Mesendoderm (in vitro differentiated cells): ENCODE measurements around the gene MAGIX.

Source experiments
- DNase-seq: peaks from one replicate; pipeline ENCODE4 v3.0.0; 2013
- H2AK5ac ChIP-seq: 2 replicates; pipeline ENCODE4 v1.6.1; 2013; ENCODE audit warnings: low read length, inconsistent platforms
- H2BK120ac ChIP-seq: 2 replicates; pipeline ENCODE4 v1.6.1; 2013; ENCODE audit warnings: low read depth, mild to moderate bottlenecking, low read length, moderate library complexity, mixed read lengths
- H2BK15ac ChIP-seq: replicated peaks from 2 replicates; pipeline ENCODE4 v1.6.1; 2013; ENCODE audit warnings: low read depth, mild to moderate bottlenecking, moderate library complexity
- H2BK5ac ChIP-seq: 2 replicates; pipeline ENCODE4 v1.6.1; 2013; ENCODE audit warnings: low read length, inconsistent platforms
- H3K18ac ChIP-seq: 2 replicates; pipeline ENCODE4 v1.6.1; 2013; ENCODE audit warnings: mild to moderate bottlenecking, low read length, mixed read lengths
- H3K23ac ChIP-seq: one replicate; pipeline ENCODE4 v1.6.1; 2013; ENCODE audit warnings: low read length
- H3K27ac ChIP-seq: 2 replicates; pipeline ENCODE4 v1.5.1; 2013; ENCODE audit warnings: low read depth, mild to moderate bottlenecking, inconsistent platforms, low read length, moderate library complexity
- H3K27me3 ChIP-seq: 2 replicates; pipeline ENCODE4 v1.6.1; 2013; ENCODE audit warnings: low read length, control low read depth, mild to moderate bottlenecking, inconsistent platforms; ENCODE audit not compliant: insufficient read depth, poor library complexity
- H3K36me3 ChIP-seq: 2 replicates; pipeline ENCODE4 v1.6.1; 2013; ENCODE audit warnings: low read length, inconsistent platforms; ENCODE audit not compliant: control insufficient read depth, insufficient read depth
- H3K4ac ChIP-seq: one replicate; pipeline ENCODE4 v1.6.1; 2013; ENCODE audit warnings: low read depth, mild to moderate bottlenecking, low read length, moderate library complexity
- H3K4me1 ChIP-seq: 2 replicates; pipeline ENCODE4 v1.6.1; 2013; ENCODE audit warnings: low read depth, low read length, inconsistent platforms; ENCODE audit not compliant: control insufficient read depth
- H3K4me2 ChIP-seq: 2 replicates; pipeline ENCODE4 v1.6.1; 2013; ENCODE audit warnings: low read length
- H3K4me3 ChIP-seq: 2 replicates; pipeline ENCODE4 v1.5.1; 2013; ENCODE audit warnings: mild to moderate bottlenecking, low read length
- H3K56ac ChIP-seq: one replicate; pipeline ENCODE4 v1.6.1; 2013; ENCODE audit warnings: low read length
- H3K79me1 ChIP-seq: 2 replicates; pipeline ENCODE4 v1.6.1; 2013; ENCODE audit warnings: low read length, inconsistent platforms
- H3K79me2 ChIP-seq: 2 replicates; pipeline ENCODE4 v1.6.1; 2013; ENCODE audit warnings: mild to moderate bottlenecking, low read length; ENCODE audit not compliant: control insufficient read depth, insufficient read depth
- H3K9ac ChIP-seq: 2 replicates; pipeline ENCODE4 v1.6.1; 2013; ENCODE audit warnings: low read length, inconsistent platforms
- H4K5ac ChIP-seq: one replicate; pipeline ENCODE4 v1.6.1; 2013; ENCODE audit warnings: low read length
- H4K8ac ChIP-seq: one replicate; pipeline ENCODE4 v1.6.1; 2013; ENCODE audit warnings: low read depth, mild to moderate bottlenecking, control low read depth, low read length, moderate library complexity
- WGBS: extraction: QIAGEN DNeasy Blood & Tissue Kit; methylation state at CpG from one replicate; pipeline ENCODE4 v1.1.7; 2013; ENCODE audit warnings: low lambda C conversion rate, missing lambda C conversion rate; ENCODE audit not compliant: insufficient coverage; ENCODE audit errors: extremely low coverage; 5-methylcytosine and 5-hydroxymethylcytosine counted together

Gene MAGIX

GRCh38 chrX:49153467-49153866 lies 9.1 kb upstream of the MAGIX start:
- Histone ChIP-seq H3K79me1 (no peaks in the 10 kb centered on the region), H4K5ac (no peak overlapping the region), H3K4me2 (no peak overlapping the region), H3K27me3 (no peaks in the 10 kb centered on the region), H3K79me2 (no peaks in the 10 kb centered on the region), H2BK15ac (no peak overlapping the region), H3K4me1 (no peaks in the 10 kb centered on the region), H3K4me3 (no peak overlapping the region), H3K36me3 (no peaks in the 10 kb centered on the region), H2BK5ac (no peak overlapping the region), H3K27ac (no peak overlapping the region), H3K56ac (no peak overlapping the region), H3K9ac (no peak overlapping the region), H4K8ac (no peak overlapping the region), H3K4ac (no peak overlapping the region), H3K18ac (no peak overlapping the region), H2AK5ac (no peak overlapping the region), H2BK120ac (no peak overlapping the region), H3K23ac (no peak overlapping the region)
- no peak for DNase-seq
- WGBS, result no CpG with 5 or more reads among the region's 1 CpG

DNA sequence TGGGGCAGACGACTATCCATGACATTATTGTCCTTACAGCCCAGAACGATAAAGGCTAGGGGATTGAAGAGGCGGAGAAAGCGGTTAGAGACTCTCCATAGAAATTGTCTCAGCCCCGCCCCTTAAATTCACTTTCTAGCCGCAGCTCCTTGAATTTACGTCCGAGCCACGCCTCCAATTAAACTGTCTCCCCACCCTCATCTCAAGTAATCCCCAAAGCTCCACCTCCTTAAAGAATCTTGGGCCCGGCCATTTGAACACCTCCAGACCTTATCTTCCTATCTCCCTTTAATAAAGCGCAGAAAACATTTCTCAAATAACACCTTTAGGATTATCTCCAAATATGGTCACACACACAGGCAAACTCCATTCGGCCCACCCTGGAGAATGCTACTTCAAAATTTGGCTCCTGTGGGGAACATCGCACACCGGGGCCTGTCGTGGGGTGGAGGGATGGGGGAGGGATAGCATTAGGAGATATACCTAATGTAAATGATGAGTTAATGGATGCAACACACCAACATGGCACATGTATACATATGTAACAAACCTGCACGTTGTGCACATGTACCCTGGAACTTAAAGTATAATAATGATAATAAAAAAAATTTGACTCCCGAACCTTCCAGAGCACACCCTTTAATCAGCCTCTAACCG lies 7.2 kb upstream of the MAGIX start:
- Histone ChIP-seq H3K79me2 (no peaks in the 10 kb centered on the region), H2BK15ac (no peak overlapping the region), H2AK5ac (no peak overlapping the region), H3K23ac (no peak overlapping the region), H3K4me1 (no peaks in the 10 kb centered on the region), H3K9ac (peak overlapping the region; percentile 54), H3K4me2 (peak overlapping the region; percentile 34), H2BK120ac (no peak overlapping the region), H3K18ac (no peak overlapping the region), H3K36me3 (no peaks in the 10 kb centered on the region), H3K56ac (peak overlapping the region; percentile 60), H3K27me3 (no peaks in the 10 kb centered on the region), H3K4ac (no peak overlapping the region), H2BK5ac (no peak overlapping the region), H4K8ac (no peak overlapping the region), H3K79me1 (no peaks in the 10 kb centered on the region), H3K27ac (no peak overlapping the region), H4K5ac (no peak overlapping the region), H3K4me3 (no peak overlapping the region)
- peak; percentile 87 for DNase-seq
- WGBS, result no CpG with 5 or more reads among the region's 18 CpGs

DNA sequence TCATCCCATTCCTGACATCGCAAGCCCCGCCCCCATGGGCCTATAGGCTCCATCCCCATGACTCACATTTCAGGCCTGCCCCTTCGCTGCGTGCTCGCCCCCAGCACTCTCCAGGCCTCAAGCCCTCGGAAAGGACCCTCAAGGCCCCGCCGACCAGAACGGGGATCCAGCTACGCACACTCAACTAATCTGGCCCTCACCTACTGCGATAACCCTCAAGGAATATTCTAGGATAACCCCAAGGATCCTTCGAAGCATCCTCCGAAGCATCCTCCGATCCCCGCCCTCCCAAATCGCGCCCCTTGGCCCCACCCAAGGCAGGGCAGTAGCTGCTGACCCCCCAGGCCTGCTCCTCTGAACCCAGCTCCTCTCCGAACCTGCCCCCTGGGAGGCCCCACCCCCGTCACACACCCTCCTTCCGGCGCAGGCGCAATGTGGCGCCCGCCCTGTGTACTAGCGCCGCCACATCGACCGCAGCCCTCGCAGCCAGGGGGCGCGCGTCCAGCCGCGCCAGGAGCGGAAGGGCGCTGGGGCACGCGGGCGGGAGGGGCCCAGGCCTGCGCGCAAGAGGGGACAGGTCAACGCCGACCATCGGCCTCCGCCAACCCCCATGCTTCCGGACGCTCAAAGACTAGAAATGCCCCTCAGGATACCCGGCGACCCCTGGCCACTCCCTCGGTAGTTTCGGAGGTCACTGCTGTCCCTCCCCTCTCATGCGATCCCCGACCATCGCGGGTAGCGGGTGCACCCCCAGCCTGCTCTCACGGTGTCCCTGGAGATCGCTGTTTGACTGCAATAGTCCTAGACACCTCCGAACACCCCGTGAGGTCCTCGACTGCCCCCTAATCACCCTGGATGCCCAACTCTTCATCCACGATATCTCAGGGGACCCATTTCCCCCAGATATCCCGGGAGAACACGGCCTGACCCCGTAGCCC lies 6.4 kb upstream of the MAGIX start:
- DNase-seq, result peak; percentile 94
- Histone ChIP-seq H3K56ac (peak overlapping the region; percentile 82), H3K36me3 (no peaks in the 10 kb centered on the region), H3K4me3 (no peak overlapping the region), H4K5ac (no peak overlapping the region), H3K79me1 (no peaks in the 10 kb centered on the region), H3K4me2 (peak overlapping the region; percentile 27), H3K27ac (peak overlapping the region; percentile 88), H2BK5ac (no peak overlapping the region), H2BK15ac (no peak overlapping the region), H4K8ac (no peak overlapping the region), H3K23ac (no peak overlapping the region), H3K4me1 (no peaks in the 10 kb centered on the region), H3K9ac (peak overlapping the region; percentile 73), H3K79me2 (no peaks in the 10 kb centered on the region), H2BK120ac (no peak overlapping the region), H2AK5ac (no peak overlapping the region), H3K27me3 (no peaks in the 10 kb centered on the region), H3K18ac (peak overlapping the region; percentile 60), H3K4ac (peak overlapping the region; percentile 70)
- WGBS, result no CpG with 5 or more reads among the region's 65 CpGs

- no peak overlapping the region for H3K27ac ChIP-seq
- H3K4ac ChIP-seq, result no peak overlapping the region
- no peaks in the 10 kb centered on the region for H3K36me3 ChIP-seq
- WGBS, result no CpG with 5 or more reads among the region's 25 CpGs
- H4K5ac ChIP-seq, result no peak overlapping the region
- no peak overlapping the region for H3K4me2 ChIP-seq
- H2BK5ac ChIP-seq, result no peak overlapping the region
- H2BK15ac ChIP-seq, result no peak overlapping the region
- H3K56ac ChIP-seq, result peak overlapping the region; percentile 15
- no peak overlapping the region for H3K23ac ChIP-seq
- no peak overlapping the region for H2AK5ac ChIP-seq
- H3K79me1 ChIP-seq, result no peaks in the 10 kb centered on the region
- H4K8ac ChIP-seq, result no peak overlapping the region
- no peak overlapping the region for H3K9ac ChIP-seq
- no peaks in the 10 kb centered on the region for H3K27me3 ChIP-seq
- no peak overlapping the region for H3K4me3 ChIP-seq
- DNase-seq, result no peak
- no peaks in the 10 kb centered on the region for H3K79me2 ChIP-seq
- H3K4me1 ChIP-seq, result no peaks in the 10 kb centered on the region
- no peak overlapping the region for H2BK120ac ChIP-seq
- H3K18ac ChIP-seq, result no peak overlapping the region
Measured at GRCh38 chrX:49157194-49157593, 5.4 kb upstream of the MAGIX start.

- H3K23ac ChIP-seq, result no peak overlapping the region
- H3K4me1 ChIP-seq, result no peaks in the 10 kb centered on the region
- no peak overlapping the region for H4K5ac ChIP-seq
- no peak overlapping the region for H2AK5ac ChIP-seq
- no peak for DNase-seq
- H2BK5ac ChIP-seq, result no peak overlapping the region
- WGBS, result no CpG with 5 or more reads among the region's 2 CpGs
- H3K79me2 ChIP-seq, result no peaks in the 10 kb centered on the region
- H3K4me3 ChIP-seq, result no peak overlapping the region
- no peak overlapping the region for H2BK120ac ChIP-seq
- no peaks in the 10 kb centered on the region for H3K79me1 ChIP-seq
- no peak overlapping the region for H3K9ac ChIP-seq
- H2BK15ac ChIP-seq, result no peak overlapping the region
- H4K8ac ChIP-seq, result no peak overlapping the region
- H3K18ac ChIP-seq, result no peak overlapping the region
- no peak overlapping the region for H3K4ac ChIP-seq
- no peaks in the 10 kb centered on the region for H3K36me3 ChIP-seq
- no peak overlapping the region for H3K56ac ChIP-seq
- no peaks in the 10 kb centered on the region for H3K27me3 ChIP-seq
- no peak overlapping the region for H3K27ac ChIP-seq
- no peak overlapping the region for H3K4me2 ChIP-seq
Measured at GRCh38 chrX:49160908-49161307, 1.6 kb upstream of the MAGIX start.
